CD4-positive, alpha-beta T cell treated with Interleukin-17A for 1 hour (primary cell): ENCODE data around the gene MRPL33.

ENCODE experiments used
- DNase-seq: peaks from one replicate; pipeline ENCODE4 v3.0.0-alpha.2; 2020

MRPL33 gene

DNA sequence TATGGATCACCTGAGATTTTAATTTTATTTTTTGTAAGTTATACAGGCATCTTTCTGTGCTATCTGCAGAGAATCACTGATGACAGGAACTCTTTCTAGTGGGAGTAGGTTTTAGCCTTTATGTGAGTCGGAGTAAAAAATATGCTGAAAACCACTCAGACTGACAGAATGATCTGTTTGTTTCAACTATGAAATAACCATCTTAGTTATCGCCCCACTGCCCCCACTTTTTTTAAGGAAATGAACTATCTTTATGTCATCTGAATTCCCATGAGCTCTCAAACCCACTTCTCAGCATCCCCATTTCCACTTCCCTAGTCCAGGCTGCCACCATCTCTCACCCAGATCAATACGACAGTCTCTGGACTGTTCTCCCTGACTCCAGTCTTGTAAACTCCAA, 38.9 kb downstream of the MRPL33 start:
- no peak for DNase-seq

DNA sequence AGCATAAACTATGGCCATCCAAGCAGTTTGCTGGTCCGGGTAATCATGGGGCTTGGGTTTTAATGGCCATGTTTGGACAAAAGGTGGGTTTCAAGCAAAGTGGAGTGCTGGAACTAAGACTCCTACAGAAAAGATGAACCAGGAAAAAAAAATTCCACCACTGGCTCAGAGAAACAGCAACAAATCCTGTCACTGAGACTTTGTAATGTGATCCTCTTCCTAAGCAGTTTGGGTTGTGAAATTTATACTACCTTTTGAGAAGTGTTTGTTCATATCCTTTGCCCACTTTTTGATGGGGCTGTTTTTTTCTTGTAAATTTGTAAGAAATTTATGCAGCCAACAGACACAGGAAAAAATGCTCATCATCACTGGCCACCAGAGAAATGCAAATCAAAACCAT, 40.2 kb downstream of the MRPL33 start:
- DNase-seq = no peak

DNA sequence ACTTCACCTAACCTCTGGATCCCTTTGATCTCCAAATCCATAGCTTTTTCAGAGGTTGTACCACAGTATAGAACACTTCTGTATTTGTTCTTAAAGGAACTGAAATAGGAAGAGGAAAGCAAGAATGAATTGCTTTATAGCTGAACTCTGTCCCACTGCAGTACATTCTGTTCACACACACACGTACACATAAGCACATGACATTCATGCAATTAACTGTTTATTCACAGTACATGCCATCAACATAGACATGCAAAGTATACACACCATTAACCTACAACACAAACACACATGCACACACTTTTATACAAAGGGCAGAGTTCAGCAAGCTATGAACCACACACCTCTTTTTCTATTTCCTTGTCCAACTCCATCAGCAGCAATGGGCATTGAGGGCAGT, 43.2 kb downstream of the MRPL33 start:
- no peak for DNase-seq

DNA sequence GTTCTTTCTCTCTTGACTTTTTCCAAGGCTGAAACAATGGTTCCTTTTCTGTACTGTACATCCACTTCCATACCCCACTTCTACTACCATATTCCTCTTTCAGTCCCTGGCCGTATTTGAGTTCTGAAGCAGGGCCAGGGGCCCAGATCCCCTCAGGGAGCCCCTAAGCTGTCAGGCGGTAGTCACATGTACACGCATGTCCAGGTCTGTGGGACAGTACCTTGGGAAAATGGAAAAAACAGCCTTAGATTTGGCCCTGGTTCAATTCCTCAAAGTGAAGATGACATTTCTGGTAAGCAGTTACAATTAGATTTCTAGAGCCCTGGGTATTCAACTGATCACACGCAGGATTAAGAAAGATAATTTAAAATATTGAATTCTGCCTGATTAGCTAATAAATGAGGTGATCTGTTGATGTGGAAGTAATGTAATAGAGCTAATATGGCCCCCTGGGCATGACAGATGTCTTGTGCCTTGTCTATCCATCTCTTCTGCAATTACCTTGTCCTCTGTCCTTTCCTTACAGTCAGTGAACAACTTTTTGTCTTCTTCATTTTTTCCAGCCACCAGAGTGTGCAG, 44.4 kb downstream of the MRPL33 start:
- DNase-seq = no peak

DNA sequence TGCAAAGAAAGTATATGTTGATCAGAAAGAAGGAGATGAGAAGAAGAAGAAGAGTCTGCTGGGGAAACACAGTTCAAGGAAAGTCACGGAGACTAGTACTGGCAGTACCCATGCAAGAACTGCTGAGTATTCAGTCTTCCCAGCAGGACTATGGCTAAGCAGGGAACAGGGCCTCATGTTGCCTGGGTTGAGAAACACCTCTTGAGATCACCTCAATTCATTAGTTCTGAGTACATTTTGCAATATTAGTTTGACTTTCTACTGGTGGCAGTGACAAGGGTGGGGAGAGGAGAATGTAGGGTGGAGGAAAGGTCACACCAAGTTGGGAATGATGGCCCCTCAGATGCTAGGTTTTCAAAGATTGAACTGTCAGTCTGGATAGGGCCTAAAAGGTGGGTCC, 50.5 kb downstream of the MRPL33 start:
- DNase-seq = no peak

DNA sequence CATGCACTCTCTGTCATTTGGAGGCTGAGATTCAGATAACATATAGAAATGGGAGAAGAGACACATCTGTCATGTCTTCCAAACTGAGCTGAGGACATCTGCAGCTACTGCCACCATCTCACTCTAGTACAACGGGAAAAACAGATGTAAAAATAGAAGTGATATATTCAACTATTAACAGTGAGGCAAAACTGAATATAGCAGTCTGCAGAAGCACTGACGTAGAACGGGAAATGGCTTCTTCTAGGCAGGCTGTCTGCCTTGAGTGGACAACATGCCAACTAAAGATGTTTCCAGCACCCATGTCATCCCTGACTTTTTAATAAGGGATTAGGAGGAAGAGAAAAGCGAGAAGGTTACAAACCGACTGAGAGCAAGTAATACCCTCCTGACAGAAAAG, 51.6 kb downstream of the MRPL33 start:
- DNase-seq = no peak

DNA sequence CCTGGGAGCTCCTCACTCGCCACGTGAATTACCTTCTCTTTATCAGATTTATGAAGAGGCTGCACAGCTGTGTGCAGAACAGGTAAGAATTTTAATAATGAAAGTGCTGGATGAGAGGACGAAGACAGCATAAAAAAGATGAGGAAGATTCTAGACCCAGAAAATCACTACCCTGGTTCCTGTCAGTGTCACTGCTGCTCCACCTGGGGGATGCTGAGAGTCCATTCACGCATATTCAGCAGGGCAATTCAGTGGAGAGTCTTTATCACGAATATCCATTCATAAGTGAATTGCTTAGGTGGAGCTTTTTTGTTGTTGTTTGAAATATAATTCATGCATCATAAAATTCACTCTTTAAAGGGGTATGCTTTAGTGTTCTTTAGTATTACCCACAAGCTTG, 52.0 kb downstream of the MRPL33 start:
- DNase-seq = no peak

DNA sequence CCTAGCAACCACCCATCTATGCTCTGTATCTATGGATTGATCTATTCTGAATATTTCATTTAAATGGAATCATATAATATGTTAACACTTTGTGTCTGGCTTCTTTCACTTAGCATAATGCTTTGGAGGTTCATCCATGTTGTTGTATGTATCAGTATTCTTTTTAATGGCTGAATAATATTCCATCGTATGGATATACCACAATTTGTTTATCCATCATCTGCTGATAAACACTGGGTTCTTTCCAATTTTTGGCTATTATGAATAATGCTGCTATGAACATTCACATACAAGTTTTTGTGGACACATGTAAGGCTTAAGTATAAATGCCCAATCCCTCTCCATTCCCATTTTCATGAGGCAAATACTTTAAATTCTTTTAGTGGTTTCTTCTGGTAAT, 52.9 kb downstream of the MRPL33 start:
- DNase-seq = no peak

DNA sequence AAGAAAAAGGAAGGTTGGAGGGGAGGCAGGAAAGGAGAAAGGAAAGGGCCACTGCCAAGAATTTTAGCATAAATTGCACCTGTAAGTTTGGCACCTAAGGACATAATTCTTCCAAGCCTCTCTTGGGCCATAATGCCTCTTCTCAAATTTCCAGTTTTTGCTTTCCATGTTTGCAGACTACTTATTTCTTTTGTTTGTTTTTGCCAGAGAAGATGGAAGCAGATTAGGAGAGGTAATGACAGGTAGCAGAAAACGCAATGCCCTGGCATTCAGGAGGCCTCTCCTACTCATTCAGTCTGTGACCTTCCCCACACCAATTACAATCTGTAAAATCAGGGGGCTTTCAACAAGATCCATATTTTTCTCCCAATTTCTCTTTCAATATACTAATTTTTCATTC, 56.8 kb downstream of the MRPL33 start:
- no peak for DNase-seq
